ENCODE results near the gene ZBED6. TPM values are rescaled to one million over a fixed set of nuclear protein-coding genes. Genes with fewer than 3 reads are reported as not detected.

ZBED6 gene
- total RNA-seq, result 7.5 and 8.6 TPM in 2 replicates

GRCh38 chr1:203795441-203796235 is at the start of gene ZBED6, which contains the start of gene ZC3H11A:
TSS of gene ZBED6 (plus strand) at chr1:203795623. CDS start at chr1:203797523, 1,900 bp downstream.
TSS of gene ZC3H11A (plus strand) at chr1:203795623. CDS start at chr1:203817071, 21,448 bp downstream.

DNA sequence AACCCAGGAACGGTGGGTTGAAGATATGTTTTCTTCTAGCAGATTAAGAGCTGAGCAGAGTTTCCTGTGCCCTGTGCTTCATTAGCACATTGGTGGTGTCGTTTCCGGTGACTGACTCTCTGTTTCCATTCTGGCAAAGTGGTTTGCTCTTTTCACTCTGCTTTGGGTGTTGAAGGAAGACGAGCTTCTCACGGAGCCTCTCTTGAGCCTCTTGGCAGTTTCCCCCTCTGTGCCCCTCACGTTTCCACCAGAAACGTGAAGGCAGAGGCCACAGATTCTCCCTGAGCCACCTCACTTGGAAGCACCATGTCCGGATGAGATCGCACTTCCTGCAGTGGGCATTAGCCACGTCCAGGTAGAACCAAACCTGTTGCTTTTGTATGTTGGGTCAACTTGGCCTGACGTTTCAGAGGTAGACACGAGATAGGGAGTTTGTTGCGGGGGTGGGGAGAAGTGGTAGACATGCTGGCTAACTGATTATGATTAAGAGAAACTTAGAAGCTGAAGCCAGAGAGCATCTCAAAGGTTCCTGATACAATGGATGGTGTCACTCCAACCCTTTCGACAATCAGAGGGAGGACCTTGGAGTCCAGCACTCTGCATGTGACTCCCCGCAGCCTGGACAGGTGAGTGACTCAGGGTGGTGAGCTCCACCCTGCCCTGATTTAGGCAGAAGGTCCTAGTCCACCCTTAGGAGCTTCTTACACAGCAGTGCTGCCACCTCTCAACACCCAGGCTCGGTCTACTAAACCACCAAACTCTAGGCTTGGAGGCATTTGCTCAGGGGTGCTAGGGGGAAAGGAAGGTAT is 30.2 kb upstream of the ZBED6 start, which contains the start of gene LAX1:
Gene LAX1 (plus strand): TSS at position 155 of the 809 bp plus-strand sequence. CDS start 383 bp downstream, at position 538.

Other genes with a start within 250 kb of the ZBED6 start
- gene ATP2B4, start 168.8 kb upstream of the ZBED6 start, total RNA-seq, result 46.8 and 194 TPM in 2 replicates
- under 0.01 and 0.07 TPM in 2 replicates for gene LAX1, start 30.4 kb upstream of the ZBED6 start, total RNA-seq
- gene ZC3H11A, start within 50 bp of the ZBED6 start, total RNA-seq, result 98.8 and 127 TPM in 2 replicates
- gene SNRPE, start 66.0 kb downstream of the ZBED6 start, total RNA-seq, result 34.5 and 40.0 TPM in 2 replicates